Esophagus squamous epithelium (tissue), 4 donors: Measurements from ENCODE around the gene ALG1.

Experiments
- POLR2A ChIP-seq, 4 donors: fragments of 450-650 bp; IDR thresholded peaks; one replicate each; pipeline ENCODE4 v1.6.1; 2017; ENCODE audit warnings: antibody characterized with exemption in 4 of 4, mild to moderate bottlenecking in 4 of 4, moderate library complexity in 3 of 4
- TF ChIP-seq, protein P1 (sequence below), 6 experiments: fragments of 450-650 bp in 4 of 6; fragments of 200-600 bp in 2 of 6; sonication (generic) in 2 of 6; IDR thresholded peaks; one replicate each; pipeline ENCODE4 v1.5.1; 2016 to 2019; ENCODE audit warnings: antibody characterized with exemption in 6 of 6, mild to moderate bottlenecking in 4 of 6, moderate library complexity in 4 of 6

DNA sequence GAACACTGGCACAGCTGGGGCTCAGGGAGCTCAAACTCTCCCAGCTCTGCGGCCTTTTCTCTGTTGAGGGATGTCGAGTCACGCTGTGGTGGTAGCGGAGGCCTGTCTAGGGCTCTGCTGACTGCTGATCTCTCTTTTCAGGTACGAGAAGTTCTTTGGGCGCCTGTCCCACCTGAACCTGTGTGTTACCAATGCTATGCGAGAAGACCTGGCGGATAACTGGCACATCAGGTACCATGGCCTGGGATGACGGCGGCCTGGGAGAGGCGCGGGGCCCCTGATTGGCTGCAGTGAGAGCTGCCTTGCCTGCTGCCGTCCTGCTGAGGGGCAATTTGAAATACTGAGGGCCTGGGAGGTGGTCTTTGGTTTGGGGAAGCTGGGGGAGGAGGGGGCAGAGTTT, 5.7 kb downstream of the ALG1 start:
- TF ChIP-seq, protein P1, sequence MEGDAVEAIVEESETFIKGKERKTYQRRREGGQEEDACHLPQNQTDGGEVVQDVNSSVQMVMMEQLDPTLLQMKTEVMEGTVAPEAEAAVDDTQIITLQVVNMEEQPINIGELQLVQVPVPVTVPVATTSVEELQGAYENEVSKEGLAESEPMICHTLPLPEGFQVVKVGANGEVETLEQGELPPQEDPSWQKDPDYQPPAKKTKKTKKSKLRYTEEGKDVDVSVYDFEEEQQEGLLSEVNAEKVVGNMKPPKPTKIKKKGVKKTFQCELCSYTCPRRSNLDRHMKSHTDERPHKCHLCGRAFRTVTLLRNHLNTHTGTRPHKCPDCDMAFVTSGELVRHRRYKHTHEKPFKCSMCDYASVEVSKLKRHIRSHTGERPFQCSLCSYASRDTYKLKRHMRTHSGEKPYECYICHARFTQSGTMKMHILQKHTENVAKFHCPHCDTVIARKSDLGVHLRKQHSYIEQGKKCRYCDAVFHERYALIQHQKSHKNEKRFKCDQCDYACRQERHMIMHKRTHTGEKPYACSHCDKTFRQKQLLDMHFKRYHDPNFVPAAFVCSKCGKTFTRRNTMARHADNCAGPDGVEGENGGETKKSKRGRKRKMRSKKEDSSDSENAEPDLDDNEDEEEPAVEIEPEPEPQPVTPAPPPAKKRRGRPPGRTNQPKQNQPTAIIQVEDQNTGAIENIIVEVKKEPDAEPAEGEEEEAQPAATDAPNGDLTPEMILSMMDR (IDR thresholded peaks at IDR 0.05), result no peak
- TF ChIP-seq POLR2A (IDR thresholded peaks at IDR 0.05), result no peak
